Limb (tissue), 2 donors: ENCODE measurements around the gene RAPGEF5.
A peak's percentile ranks its signal among the peaks of the same experiment; 100 is the strongest.

Source experiments
- DNase-seq, 2 donors: peaks; one replicate each; pipeline ENCODE4 v3.0.0-alpha.2; 2016; ENCODE audit errors: extremely low spot score in 2 of 2

The RAPGEF5 gene

DNA sequence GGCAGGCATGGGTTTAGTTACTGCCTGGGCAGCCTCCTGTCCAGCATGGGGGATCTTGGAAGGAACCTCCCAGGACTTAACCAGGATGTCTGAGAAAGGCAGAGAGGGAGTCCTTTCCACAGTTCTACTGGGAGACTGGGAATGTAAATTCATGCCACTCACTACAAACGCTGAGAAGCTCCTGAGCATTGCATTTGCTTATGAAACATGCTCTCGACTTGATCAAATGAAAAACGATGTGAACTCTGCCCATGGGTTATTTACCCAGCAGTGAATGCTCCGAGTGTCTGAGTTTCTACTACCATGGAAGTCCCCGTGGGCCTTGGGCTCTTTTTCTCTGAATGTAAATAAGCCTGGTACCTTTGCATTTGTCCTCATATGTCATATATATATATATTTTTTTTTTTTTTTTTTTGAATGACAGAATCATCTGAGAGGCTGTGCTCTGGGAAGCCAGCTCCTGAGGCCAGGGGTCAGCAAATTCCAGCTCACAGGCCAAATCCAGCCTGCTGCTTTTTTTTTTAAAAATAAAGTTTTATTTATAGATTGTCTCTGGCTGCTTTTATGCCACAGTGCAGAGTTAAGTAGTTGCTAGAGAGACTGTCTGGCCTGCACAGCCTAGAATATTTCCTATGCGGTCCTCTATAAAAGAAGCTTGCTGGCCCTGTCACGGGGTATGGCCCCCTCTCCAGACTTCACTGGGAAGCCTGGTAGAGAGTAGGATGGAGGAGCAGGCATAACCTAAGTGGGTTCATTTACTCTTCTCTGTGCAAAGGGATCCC lies 21.4 kb upstream of the RAPGEF5 start:
- DNase-seq: no peak

DNA sequence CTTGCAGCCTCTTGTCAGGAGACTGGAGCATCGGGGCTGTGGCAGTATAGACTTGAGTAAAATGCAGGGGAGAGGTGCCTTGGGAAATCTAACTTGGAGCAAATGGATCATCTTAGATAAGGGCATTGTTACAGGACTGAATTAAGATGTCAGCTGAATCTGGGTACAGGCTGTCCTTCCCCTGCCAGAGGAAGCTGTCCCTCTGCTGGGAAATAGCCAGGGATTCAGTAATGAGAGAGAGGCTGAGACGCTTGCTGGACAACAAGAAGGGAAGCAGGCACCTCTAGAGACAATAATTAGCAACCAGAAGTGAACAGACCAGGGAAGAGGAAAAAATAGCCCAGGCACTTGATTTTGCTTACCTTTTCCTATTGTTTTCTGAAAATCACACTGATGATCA lies 20.7 kb upstream of the RAPGEF5 start:
- DNase-seq: no peak

DNA sequence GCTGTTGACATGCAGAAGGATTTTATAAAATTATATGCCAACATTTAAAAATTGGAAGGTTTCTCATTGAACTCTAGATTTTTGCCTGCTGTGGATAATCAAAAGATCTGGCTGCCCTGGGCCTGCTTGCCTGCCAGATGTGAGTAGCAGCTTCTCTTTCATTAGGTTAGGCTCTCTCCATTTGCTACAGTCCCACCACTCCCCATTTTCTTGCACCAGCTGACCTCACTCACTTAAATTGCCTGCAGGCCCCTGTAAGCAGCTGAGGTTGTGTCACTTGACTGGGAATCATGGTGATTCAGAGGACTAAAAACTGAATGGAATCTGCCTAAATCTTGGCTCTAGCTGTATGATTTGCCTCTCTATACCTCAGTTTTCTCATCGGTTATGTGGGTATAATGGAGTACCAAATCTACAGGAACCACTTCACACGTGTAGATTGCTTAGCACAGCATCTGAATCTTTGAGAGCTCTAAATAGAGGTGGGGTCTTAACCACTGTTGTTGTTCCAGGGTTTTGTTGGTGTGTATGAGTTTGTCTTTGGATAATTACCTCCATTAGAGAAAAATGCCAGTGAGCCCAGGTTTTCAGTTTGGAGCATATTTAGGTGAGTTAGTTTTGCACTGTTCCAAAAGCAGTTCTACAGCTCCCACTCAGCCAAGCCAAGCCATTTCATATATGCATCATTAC lies 18.6 kb upstream of the RAPGEF5 start:
- DNase-seq: no peak

GRCh38 chr7:22373911-22374310 lies 17.0 kb upstream of the RAPGEF5 start:
- no peak for DNase-seq

- DNase-seq: no peak
Observed at GRCh38 chr7:22373388-22373787, 16.4 kb upstream of the RAPGEF5 start.

DNA sequence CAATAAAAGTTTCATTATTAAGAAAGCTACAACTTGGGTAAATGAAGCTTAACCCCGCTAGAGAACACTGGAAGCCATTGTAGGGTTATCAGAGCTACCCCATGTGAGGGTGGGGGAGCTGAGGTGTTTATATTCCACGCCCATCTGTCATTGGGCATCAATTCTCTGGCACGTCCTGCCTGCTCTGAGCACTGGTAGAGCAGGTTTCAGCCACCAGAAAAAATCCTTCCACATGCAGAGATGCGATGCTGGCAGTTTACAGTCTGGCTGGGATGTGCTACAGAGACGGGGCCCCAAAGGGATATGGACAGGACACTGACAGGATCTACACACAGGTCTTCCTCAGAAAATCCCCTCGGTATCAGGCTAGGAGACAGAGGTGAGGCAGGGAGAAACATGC lies 15.9 kb upstream of the RAPGEF5 start:
- no peak for DNase-seq

GRCh38 chr7:22371878-22372277 lies 14.9 kb upstream of the RAPGEF5 start:
- no peak for DNase-seq

- DNase-seq: no peak
Observed at GRCh38 chr7:22364900-22365299, 7.9 kb upstream of the RAPGEF5 start.

GRCh38 chr7:22363756-22364422 lies 6.9 kb upstream of the RAPGEF5 start:
- DNase-seq: no peak

DNA sequence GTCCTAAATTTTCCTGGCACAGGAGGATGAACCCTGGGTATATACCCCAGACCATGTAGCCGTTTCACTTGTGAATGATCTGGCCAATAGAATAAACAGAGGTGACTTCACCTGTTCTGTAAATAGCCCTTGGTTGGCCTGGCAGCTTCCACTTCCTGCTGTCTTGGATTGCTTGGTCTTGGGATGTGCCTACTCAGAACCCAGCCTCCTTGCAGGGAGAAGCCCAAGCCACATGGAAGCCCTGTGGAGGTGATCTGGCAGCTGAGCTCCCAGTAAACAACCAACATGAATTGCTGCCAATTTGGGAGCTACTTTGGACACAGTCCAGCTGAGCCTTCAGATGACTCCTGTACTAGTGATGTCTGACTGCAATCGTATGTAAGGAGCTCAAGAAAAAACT lies 4.8 kb upstream of the RAPGEF5 start:
- no peak for DNase-seq

DNA sequence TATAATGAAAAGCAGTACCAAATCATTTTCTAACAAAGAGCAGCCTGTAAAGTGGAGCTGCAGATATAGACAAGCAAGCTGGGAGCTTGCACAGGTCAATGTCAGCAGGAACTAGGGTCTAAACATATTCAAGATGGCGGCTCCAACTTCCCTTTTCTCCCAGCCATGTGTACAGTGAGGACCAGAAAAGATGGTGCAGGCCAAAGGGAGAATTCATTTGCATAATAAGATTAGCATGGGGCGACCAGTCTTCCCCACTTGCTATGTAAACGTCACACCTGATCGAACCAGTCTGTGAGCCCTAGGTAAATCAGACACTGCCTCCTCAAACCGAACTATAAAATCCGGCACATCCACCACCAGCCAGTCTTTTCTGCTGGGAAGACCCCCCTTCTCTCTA lies 4.4 kb upstream of the RAPGEF5 start:
- DNase-seq: no peak

GRCh38 chr7:22358820-22359697 lies 2.1 kb upstream of the RAPGEF5 start:
- DNase-seq: no peak

GRCh38 chr7:22357311-22358175 lies 589 bp upstream of the RAPGEF5 start:
- DNase-seq: no peak

- DNase-seq: peak in 1 of 2 donors; percentile 43
Observed at GRCh38 chr7:22356010-22356691, 803 bp downstream of the RAPGEF5 start.

DNA sequence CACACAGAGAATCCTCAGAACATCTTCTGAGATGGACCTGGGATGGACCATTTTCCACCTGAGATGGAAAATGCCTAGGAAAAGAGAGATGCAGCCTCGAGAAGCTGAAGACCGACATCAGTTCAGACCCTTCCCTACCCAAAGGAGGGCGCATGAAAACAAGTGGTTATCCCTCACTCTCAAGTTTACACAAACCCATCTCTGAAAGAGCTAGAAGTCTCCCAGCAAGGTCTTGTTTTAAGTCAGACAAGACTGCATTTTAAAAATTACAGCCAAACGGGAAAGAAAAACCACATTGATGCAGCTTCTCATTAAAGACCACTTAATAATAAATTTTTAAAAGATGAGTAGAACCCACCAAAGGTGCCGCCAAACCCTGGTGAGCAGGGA lies 1.3 kb downstream of the RAPGEF5 start:
- no peak for DNase-seq

DNA sequence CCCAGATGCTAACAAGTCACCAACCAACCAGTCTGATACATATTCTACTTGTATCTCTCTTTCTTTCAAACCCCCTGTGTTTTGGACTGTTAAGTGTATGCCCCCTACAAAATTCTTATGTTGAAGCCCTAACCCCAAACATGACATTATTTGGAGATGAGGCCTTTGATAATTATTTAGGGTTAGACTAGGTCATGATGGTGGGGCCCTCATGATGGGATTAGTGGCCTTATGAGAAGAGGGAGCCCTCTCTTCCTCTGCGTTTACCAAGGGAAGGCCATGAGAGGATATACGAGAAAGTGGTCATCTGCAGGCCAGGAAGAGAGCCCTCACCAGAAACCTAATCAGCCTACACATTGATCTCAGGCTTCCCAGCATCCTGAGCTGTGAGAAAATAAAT lies 2.5 kb downstream of the RAPGEF5 start:
- DNase-seq: no peak

GRCh38 chr7:22352887-22353286 lies 4.1 kb downstream of the RAPGEF5 start:
- no peak for DNase-seq

GRCh38 chr7:22351878-22352277 lies 5.1 kb downstream of the RAPGEF5 start:
- no peak for DNase-seq

DNA sequence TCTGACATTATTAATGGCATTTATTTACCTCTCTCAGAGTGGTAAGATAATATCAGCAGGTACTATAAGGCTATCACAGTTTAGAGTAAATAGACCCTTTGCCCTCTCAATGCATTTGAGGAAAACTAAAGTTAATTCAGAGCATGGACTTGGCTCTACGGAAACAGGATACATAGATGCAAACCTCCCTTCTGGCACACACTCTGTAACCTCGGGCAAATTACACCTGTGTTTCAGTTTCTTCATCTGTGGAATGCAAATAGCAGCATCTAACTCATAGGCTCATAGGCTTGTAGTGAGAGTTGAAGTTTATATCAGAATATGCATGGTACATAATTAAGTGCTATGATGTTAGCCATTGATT lies 5.6 kb downstream of the RAPGEF5 start:
- DNase-seq: no peak
